ENCODE measurements around the gene ALG2.

Gene ALG2

DNA sequence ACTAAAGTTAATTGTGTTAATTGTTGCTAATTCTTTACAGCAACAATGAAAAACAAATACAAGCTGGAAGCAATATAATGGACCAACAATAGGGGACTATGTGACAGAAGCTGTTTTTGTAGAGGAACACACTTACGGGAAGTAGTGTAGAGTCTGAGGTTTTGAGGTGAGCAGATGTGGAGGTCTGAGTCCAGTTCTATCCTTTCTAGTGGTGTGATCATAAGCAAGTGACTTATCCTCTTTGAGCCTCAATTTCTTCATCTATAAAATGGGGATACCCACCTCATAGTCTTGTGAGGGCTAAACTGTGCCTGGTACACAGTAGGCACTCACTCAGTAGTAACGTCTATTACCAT lies 28.3 kb downstream of the ALG2 start:
- Histone ChIP-seq H3K27me3 (no peaks in the 10 kb centered on the region), H3K36me3 (no peaks in the 10 kb centered on the region), H3K4me1 (no peaks in the 10 kb centered on the region), H3K9me3 (no peaks in the 10 kb centered on the region), H3K4me3 (ENCODE audit: low read depth, low read length) (no peak overlapping the region)
- no peak for TF ChIP-seq CTCF (IDR thresholded peaks at IDR 0.05; ENCODE audit: low read depth, low read length)
- DNase-seq: no peak

DNA sequence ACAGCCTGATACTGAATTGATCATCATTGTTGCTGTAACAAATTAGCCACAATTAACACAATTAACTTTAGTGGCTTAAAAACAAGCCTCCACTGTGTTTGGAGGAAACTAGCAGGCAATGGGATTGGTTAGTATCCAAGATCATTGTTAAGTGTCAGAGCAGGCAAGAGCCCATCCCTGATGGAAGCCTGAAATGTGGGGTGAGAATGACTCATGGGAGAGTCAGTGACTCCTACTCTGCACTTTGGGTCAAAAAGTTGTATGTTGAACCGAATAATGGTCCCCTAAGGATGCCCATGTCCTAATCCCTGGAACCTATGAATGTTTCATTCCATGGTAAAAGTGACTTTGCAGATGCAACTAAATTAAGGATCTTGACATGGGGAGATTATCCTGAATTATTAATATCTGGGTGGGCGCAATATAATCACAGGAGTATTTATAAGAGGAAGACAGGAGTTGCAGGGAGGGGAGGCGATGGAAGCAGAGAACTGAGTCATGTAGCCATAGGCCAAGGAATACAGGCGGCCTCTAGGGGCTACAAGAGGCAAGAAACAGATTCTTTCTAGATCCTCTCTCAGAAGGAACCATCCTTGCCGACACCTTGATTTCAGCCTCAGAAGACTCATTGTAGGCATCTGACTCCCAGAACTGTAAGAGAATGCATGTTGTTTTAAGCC lies 28.8 kb downstream of the ALG2 start:
- H3K4me3 ChIP-seq (ENCODE audit: low read depth, low read length): no peak overlapping the region
- peak; percentile 31; the same call in 1 of the 2 replicates for TF ChIP-seq CTCF (IDR thresholded peaks at IDR 0.05; ENCODE audit: low read depth, low read length)
- no peaks in the 10 kb centered on the region for H3K27me3 ChIP-seq
- H3K9me3 ChIP-seq: no peaks in the 10 kb centered on the region
- no peaks in the 10 kb centered on the region for H3K36me3 ChIP-seq
- DNase-seq: no peak
- H3K4me1 ChIP-seq: no peaks in the 10 kb centered on the region

- no peak for TF ChIP-seq CTCF (IDR thresholded peaks at IDR 0.05; ENCODE audit: low read depth, low read length)
- H3K9me3 ChIP-seq: no peaks in the 10 kb centered on the region
- peaks cover 2% of the 10 kb centered on the region; the same call in 1 of the 2 replicates for H3K4me1 ChIP-seq
- H3K4me3 ChIP-seq (ENCODE audit: low read depth, low read length): no peak overlapping the region
- no peak for DNase-seq
- no peaks in the 10 kb centered on the region for H3K27me3 ChIP-seq
- no peaks in the 10 kb centered on the region for H3K36me3 ChIP-seq
These were observed 31.0 kb downstream of the ALG2 start for GRCh38 chr9:99190597-99191283.

DNA sequence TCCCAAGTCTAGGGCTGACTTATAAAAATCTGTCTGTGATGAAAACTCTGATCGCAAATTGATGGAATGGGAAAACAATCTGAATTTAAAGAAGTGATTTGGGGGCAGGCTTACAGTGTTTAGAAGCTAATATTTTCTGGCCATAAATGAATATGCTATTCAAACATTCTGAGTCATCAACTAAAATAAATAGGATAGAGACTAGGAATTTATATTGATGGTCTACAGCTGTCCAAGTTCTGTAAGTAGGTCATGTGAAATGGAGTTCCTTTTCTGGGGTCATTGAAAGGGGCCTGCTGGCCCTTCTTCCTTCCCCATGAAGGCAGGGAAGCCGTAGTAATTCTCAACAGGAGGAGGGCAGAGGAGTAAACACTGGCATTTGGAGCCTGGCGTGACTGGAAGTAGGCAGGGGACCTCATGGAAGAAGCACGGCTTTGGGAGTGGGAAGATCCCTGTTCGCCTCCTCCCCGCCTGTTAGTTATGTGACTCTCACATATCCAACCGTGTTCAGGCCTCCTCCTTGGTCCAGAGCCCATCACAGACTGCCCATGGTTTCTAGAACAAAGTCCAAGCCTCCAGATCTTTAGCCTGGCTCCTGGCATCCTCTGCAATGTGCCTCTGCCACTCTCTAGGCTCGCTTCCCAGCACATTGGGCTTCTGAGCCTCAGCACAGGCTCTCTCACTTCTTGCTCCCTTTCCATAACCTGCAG lies 31.7 kb downstream of the ALG2 start:
- TF ChIP-seq CTCF (IDR thresholded peaks at IDR 0.05; ENCODE audit: low read depth, low read length): no peak
- H3K27me3 ChIP-seq: no peaks in the 10 kb centered on the region

GRCh38 chr9:99189186-99189585 lies 32.6 kb downstream of the ALG2 start:
- no peak for TF ChIP-seq CTCF (IDR thresholded peaks at IDR 0.05; ENCODE audit: low read depth, low read length)
- Histone ChIP-seq H3K27me3 (no peaks in the 10 kb centered on the region), H3K9me3 (no peaks in the 10 kb centered on the region), H3K4me3 (ENCODE audit: low read depth, low read length) (no peak overlapping the region), H3K36me3 (no peaks in the 10 kb centered on the region), H3K4me1 (peaks cover 6% of the 10 kb centered on the region; the same call in 1 of the 2 replicates)
- no peak for DNase-seq

More for the DNA sequence above, 31.7 kb downstream of the ALG2 start:
- no peak for DNase-seq
- Histone ChIP-seq H3K36me3 (no peaks in the 10 kb centered on the region), H3K4me3 (ENCODE audit: low read depth, low read length) (no peak overlapping the region), H3K4me1 (peaks cover 2% of the 10 kb centered on the region; the same call in 1 of the 2 replicates), H3K9me3 (no peaks in the 10 kb centered on the region)

Measured in BE2C (cell line).